HEK293T (cell line): ENCODE results near the gene NT5DC1.

Experiments
- PKNOX1 ChIP-seq: fragments of 450-650 bp; IDR thresholded peaks from 2 replicates; pipeline ENCODE4 v1.6.1; 2016
- SP1 ChIP-seq: fragments of 450-650 bp; IDR thresholded peaks from 2 replicates; pipeline ENCODE4 v1.6.1; 2017
- SUZ12 ChIP-seq: fragments of 450-650 bp; IDR thresholded peaks from 2 replicates; pipeline ENCODE4 v1.6.1; 2016; ENCODE audit warnings: mild to moderate bottlenecking
- TARDBP ChIP-seq: fragments of 450-650 bp; IDR thresholded peaks from 2 replicates; pipeline ENCODE4 v1.6.1; 2016

- TF ChIP-seq SP1 (no peak), SUZ12 (no peak), TARDBP (no peak), PKNOX1 (no peak)
These were observed 186.2 kb downstream of the NT5DC1 start for GRCh38 chr6:116286773-116287358.
